Right renal cortex interstitium (tissue), 3 donors: Measurements from ENCODE around the gene PLSCR4. TPM values are rescaled to one million over a fixed set of nuclear protein-coding genes. Genes with fewer than 3 reads are reported as not detected.
"Not testable (repeated sequence)": the region's sequence is repeated elsewhere in the genome, so short reads cannot be mapped to it uniquely, and the experiment has no call there.

Experiments
- DNase-seq, 3 donors: peaks; one replicate each; pipeline ENCODE4 v3.0.0-alpha.2; 2013; ENCODE audit warnings: low read depth in 3 of 3, low spot score in 2 of 3
- polyA plus RNA-seq, 3 donors: library from polyadenylated mRNA; unstranded; fragments of 120-200 nt; gene quantifications; one replicate each; pipeline ENCODE4 v1.2.1, GENCODE V29; 2013; ENCODE audit not compliant: insufficient read length in 3 of 3

Gene PLSCR4
- polyA plus RNA-seq, 3 donors, result 15.7 to 19.3 (median 15.9) TPM

DNA sequence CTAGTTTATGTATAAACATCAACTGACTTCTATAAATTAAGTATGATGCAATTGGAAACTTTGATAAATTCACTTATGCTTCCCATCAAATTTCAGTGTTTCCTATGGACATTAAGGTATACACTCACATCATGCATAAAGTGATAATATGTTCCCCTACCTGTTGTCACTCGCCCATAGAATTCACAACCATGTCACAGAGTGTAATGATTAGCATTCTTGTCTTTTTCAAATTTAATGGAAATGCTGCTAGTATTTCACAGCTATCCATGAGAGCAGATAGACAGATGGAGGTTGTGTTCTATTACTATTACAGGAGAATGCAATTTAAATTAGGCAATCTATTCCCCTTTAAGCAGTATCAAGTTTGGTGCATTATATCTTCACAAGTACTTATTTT is 984 bp downstream of the PLSCR4 start:
- no peak for DNase-seq

DNA sequence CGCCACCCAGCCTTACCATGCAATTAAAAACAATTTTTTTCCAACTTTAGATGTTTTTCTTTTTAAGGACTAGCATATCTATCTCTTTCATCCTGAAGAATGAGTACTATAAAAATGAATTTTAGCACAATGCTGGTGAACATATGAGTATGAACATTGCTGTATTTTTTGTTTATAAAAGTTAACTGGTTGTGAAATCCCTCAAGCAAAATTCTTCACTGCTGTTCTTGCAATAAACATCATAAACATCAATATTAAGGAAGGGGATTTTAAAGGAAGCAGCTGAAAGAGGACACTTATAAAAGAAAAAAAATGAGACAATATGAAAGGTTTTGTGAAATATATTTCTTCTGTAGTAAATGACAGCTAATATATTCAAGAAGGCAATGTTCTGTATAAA is 3.0 kb downstream of the PLSCR4 start:
- DNase-seq, result no peak

DNA sequence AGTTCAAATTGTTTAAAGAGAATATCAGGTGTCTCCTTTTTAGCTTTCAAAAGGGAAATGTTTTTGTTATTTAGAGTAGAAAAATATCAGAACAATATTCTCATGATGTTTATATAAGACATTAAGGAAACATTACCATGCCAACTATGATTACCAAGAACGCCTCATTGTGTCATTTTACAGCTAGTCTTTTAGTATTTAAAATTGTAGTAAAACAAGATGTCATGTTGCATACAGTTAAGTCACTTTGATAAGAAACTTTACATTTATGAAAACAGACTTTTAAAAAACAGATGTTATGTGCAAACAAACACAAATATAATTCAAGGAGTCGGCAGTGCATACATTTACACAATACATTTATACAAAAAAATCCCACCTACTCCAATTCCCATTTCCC is 4.4 kb downstream of the PLSCR4 start:
- no peak for DNase-seq

DNA sequence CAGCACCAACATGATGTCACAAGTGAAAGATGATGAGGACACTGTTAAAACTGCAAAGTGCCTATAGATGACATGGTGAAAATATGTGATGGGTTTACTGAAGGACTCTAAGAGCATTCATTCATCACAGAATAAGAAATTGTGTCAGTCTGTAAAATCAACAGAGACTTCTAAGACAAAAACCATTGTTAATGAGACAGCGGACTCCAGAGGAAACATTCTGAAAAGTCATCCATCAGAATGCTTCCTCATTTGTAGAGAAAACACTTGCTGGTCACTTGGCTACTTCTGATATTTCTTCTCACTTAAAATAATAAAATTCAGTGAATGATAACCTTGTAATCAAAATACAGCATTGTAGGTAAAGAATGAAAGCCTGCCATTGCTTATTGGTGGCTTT is 7.3 kb downstream of the PLSCR4 start:
- no peak for DNase-seq

DNA sequence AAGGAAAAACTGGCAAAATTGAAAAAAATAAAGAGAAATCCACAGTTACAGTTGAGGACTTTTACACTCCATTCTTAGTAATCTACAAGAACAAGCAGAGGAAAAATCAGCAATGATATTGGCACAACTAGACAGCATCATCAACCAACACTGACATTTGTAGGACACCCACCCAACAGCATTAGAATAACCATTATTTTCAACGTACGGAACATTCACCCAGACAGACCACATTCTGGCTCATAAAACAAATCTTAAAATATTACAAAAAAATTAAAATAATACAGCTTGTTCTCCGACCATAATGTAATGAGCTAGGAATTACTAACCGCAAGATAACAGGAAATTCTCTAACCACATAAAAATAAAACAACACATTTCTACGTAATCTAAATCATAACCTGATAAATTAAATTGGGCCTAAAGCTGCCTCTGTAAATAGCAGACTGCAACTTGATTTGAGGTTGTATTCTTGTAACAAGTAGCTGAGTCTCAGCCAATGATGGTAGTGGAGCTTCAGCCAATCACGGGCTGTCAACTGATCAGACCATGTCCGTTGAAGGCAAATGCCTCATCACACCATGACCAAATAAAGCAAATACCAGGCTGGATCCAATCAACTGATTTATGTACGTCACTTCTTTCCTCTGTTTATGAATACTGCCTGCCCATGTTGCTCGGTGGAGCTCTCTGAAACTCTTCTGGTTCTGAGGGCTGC is 9.2 kb downstream of the PLSCR4 start:
- DNase-seq, result no peak

DNA sequence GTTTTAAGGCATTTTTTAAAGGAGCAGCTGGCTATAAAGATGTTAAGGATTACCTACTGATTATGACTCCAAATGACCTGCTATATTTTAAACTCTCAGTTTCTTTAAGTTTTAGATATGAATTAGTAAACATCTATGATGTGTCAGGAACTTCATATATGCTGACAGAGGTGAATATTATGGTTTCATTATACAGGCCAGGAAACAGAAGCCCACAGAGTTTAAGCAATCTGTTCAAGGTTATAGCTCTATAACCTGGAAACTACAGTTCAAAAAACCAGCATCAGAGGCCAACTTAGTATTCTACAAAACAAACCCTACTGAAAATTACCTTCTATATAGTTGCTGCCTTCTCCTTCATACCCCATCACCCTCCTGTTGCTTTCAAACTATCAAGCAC is 17.4 kb downstream of the PLSCR4 start:
- DNase-seq, result no peak

DNA sequence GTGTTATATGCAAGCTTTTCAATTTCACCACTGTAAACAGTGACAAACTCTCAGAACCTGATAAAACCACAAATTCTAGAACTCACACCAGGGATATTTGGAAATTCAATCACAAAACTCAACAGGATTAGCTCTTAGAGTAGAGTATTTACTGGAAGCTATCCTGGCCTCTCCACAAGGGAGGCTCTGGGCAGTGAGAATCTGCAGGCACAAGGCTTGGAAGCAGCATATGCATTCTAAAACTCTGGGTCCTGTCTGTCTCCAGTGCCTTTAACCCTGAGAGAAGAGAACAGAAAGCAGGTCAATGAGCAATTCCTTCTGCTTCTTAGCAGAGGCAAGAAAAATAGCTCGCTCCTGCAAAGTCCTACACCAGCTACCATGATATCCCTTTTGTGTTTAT is 23.4 kb downstream of the PLSCR4 start:
- DNase-seq, result no peak

DNA sequence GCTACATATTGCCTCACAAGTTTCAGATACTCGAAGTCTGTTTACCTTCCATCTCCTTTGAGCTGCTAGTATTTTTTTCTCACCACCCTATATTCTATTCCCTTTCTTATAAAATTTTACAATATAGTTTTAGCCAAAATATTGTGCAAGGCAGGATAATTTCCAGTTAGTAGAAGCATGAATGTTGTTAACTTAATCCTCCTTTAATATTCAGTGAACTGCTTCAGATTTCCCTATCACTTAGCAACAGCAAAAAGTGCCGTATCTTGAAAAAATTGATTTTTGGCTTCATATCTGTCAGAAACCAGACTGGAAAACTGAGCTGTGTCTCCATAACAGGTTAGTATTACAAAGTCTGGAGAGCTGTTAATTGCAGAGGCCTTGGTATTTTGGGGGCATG is 24.0 kb downstream of the PLSCR4 start:
- no peak for DNase-seq

DNA sequence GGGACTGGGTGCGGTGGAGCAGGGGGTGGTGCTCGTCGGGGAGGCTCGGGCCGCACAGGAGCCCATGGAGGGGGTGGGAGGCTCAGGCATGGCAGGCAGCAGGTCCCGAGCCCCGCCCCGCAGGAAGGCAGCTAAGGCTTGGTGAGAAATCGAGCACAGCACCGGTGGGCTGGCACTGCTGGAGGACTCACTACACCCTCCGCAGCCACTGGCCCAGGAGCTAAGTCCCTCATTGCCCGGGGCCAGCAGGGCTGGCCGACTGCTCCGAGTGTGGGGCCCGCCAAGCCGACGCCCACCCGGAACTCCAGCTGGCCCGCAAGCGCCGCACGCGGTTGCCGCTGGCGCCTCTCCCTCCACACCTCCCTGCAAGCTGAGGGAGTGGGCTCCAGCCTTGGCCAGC is 25.4 kb downstream of the PLSCR4 start:
- not testable (repeated sequence) for DNase-seq

DNA sequence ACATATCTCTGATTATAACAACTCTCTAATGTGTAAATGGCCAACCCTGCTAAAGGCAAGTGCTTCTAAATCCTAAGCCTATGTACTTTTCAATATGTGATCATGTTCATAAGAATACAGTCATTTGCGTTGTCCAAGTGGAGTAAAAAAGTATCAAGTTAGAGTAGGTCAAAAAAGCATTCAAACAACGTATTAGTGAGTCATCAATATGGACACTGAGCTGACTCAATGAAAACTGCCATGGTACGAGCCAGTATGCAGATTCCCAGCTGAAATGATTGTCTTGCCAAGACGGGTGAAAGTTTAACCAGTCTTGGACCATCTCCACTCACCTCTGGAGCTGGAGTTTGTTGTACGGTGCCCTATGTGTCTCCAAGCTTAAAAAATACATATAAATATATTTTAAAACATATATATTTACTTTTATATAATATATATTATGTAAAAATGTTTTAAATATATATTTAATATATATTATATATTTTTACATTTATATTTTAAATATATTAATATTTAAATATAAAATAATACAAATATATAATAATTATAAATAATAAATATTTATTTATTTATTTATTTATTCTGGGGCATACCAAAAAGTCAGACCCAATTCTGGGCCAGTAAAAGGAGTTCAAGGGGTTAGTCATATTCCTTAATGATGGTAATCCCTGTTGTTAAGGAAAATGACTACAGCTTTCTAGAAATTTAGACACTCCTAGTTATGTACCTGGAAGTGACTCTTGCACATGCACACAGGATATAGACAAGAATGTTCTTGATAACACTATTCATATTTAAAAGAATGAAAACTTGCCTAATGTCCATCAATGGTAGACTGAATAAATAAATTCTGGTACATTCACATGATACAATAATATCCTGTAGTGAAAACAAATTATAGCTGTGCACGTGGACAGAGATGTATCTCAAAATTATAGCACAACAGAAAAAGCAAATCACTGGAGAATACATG is 27.2 kb downstream of the PLSCR4 start:
- no peak for DNase-seq

DNA sequence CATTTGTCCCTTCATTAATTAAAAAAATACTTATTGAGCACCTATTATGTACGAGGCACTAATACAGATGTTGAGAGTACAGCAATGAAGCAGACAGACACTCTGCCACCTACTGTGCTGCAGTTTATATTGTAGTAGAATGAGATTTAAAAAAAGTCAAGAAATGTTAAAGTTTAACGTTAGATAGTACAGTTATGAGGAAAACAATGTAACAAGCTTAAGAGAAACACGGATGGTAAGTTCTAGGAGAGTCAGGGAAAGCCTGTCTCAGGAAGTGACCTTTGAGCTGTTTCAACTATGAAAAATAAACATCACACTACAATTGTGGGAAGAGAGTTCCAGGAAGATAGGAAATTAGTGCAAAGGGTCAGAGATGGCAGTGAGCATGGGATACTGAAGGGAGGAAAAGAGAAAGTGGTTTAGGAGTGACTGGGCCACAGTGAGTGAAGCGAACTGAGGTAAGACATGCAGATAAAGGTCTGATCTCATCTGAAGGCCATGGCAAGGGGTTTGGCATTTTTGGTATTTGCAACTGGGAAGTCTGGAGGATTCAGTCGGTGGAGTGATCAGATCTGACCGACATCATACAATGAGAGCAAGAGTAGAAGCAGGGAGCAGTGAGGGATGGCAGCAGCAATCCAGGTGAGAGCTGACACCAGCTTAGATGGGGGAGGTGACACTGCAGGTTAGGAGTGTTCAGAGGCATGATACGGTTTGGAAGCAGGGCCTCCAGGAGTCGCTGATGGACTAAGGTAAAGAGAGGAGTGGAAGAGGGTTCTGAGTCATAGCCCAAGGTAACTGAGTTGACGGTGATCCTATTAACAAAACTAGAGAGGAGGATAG is 28.5 kb downstream of the PLSCR4 start:
- DNase-seq, result no peak

DNA sequence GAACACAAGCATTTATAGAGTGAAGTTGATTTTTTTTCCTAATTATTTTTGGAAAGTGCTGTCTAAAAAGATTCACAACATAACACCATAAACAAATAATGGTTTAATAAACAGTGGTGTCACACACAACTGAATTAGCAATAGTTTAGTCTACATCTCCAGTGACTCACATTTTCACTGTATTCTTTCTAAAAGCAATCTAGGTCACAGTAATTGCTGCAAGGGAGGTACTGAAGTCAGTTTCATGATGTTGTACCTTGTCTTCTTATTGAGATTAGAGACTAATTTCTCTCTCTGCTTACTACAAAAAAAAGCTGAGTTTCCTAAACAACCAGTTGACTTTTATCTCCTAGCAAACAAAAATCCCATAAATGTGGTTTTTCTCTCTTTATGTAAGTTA is 29.6 kb downstream of the PLSCR4 start:
- DNase-seq, result no peak

DNA sequence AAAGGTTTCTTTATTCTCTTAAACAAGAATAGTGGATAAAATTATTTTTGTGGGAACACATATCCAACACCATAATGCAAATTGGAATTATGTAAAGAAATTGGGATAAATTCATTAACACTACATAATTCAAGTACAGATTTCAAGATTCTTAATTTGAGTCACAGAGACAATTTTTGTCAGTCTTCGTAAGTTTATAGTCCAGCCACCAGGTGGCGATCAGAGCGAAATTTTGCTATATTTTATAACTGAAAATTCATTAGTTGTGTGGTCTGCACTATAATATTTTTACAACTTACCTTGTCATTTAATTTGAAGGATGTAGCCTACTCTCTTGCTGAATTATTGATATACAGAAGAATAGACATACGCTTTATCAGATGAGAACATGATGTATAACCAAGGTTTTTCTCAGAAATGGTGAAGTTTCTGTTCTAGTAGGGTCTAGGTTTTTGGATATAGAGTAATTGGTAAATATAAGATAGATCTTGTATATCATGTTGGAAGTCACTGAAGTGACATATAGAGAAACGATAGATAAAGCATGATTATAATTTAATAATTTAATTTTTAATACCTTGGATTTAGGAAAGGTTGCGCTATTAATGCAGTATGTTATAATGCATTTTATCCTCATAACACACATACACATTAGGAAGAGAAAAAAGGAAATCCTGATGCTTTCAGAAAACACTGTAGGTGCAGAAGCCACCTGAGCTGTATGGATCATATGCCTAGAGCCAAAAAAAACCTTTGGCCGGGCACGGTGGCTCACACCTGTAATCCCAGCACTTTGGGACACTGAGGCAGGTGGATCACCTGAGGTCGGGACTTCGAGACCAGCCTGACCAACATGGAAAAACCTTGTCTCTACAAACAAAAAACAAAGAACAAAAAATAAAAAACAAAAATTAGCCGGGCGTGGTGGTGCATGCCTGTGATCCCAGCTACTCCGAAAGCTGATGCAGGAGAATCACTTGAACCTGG is 31.7 kb downstream of the PLSCR4 start:
- peak in 2 of 3 donors; percentile 8 to 10 for DNase-seq

DNA sequence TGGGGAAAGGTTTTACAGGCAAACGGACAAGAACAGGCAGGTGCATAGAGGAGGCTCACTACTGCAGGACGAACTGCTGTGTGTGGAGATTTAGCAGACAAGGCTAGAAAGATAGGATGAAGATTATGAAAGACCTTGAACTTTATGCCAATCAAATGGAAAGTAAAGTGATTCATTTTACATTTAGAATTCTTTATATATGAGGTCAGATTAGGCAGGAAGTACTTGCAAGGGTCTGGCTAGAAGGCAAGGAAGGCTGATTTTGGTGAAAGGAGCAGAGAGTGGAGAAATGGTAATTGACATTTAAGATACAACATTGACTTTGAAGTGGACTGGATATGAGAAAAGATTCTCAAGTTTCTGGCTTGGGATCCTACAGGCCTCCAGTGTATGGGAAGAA is 33.6 kb downstream of the PLSCR4 start:
- no peak for DNase-seq

DNA sequence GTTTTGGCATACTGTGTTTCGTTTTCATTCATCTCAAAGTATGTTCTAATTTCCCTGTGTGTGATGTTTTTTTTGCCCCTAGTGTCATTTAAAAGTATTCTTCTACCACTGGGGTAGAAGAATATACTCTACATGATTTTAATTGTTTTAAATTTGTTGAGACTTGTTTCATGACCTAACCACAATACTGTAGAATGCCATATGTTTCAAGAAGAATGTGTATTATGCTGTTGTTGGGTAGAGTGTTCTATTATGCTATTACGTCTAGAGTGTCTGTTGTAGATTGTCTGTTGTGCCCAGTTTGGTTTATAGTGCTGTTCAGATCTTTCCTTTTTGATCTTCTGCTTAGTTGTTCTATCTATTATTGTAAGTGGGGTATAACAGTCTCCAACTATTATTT is 36.4 kb downstream of the PLSCR4 start:
- no peak for DNase-seq

DNA sequence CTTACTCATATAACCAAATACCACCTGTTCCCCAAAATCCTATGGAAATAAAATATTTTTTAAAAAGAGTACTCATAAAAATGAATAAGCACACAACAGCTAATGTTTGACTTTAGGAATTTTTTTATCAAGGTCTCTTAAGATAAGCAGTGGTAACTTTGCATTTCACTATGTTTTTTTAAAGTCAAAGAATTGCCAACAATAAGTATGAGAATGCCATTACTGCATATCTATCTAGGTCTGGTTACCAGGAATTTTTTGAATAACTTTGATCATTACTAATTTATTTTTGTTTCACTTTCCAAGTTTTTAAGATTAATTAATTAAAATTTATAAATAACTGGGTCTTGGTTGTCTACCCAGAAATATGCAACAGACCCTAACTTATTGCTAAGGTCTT is 41.5 kb downstream of the PLSCR4 start:
- DNase-seq, result no peak

DNA sequence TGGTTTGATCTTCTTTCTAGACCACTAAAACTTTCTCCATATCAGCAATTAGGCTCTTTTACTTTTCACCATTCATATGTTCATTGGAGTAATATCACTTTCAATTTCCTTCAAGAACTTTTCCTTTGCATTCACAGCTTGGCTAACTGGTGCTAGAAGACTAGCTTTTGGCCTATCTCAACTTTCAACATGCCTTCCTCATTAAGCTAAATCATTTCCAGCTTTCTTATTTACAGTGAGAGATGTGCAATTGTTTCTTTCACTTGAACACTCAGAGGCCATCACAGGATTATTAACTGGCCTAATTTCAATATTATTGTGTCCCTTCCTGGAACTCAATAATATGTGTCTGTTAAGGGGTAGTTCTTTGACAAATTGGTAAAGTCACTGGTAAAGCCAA is 47.1 kb downstream of the PLSCR4 start:
- DNase-seq, result no peak

DNA sequence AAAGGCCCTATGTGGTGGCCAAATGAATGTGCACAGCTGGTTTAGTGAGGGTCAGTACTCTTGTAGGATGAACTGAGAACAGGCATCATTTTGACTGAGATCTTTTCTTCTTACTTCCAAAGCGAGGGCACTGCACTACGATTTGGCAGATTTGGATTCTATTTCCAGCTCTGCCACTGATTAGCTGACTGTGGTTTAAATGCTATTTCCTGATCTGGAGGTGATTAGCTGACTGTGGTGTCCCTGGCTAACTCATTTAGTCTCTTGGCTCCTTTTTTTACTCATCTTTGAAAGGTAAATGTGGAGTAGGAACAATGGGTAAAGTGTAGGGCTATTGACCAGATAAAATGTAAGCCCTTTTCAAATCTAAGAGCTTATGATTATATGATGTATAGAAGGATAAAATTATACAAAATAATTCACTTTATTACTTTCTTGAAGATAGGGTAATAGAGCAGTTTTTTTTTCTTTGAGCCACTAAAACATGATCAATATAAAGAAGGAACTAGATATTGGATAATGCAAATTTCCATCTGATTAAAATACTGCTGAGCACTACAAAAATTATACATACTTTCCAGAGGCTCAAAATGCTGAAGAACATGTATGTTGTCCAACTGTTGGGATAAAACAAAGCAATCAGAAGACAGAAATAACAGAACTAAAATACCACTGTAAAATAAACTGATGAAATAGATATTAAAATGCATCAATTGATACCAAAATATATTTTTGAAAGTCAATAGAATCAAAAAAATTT is 50.3 kb downstream of the PLSCR4 start:
- DNase-seq, result no peak

DNA sequence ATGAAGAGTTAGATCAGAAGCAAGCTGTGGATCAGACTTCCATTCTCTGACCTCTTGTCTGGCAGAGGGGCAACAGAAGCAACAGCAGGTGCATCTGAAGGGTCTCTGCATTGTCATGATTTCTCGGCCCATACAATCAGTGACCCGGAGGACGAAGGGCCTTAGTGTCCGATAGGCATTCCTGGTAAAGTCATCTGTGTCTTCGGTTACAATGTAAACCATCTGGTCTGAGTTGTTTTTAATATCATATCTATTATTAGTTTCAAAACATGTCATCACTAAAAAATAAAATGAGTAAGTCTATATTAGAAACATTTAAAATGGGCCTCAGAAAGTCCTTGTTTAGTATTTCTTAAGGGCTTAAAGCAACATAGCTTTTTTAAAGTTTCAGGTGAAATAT is 51.1 kb downstream of the PLSCR4 start:
- no peak for DNase-seq
